NB4 (cell line): ENCODE measurements around the gene SAXO2.

Source experiments
- CTCF ChIP-seq: IDR thresholded peaks from one replicate; pipeline ENCODE4 v1.5.1; 2012; ENCODE audit warnings: low read depth, low read length
- MAX ChIP-seq: IDR thresholded peaks from 2 replicates; pipeline ENCODE4 v1.6.1; 2011; ENCODE audit warnings: low read depth, low read length
- MYC ChIP-seq: IDR thresholded peaks from 2 replicates; pipeline ENCODE4 v1.6.1; 2011; ENCODE audit warnings: low read depth, low read length
- POLR2A ChIP-seq: IDR thresholded peaks from 2 replicates; pipeline ENCODE4 v1.6.1; 2011; ENCODE audit warnings: mild to moderate bottlenecking; ENCODE audit not compliant: insufficient read length; ENCODE audit errors: extremely low read depth

DNA sequence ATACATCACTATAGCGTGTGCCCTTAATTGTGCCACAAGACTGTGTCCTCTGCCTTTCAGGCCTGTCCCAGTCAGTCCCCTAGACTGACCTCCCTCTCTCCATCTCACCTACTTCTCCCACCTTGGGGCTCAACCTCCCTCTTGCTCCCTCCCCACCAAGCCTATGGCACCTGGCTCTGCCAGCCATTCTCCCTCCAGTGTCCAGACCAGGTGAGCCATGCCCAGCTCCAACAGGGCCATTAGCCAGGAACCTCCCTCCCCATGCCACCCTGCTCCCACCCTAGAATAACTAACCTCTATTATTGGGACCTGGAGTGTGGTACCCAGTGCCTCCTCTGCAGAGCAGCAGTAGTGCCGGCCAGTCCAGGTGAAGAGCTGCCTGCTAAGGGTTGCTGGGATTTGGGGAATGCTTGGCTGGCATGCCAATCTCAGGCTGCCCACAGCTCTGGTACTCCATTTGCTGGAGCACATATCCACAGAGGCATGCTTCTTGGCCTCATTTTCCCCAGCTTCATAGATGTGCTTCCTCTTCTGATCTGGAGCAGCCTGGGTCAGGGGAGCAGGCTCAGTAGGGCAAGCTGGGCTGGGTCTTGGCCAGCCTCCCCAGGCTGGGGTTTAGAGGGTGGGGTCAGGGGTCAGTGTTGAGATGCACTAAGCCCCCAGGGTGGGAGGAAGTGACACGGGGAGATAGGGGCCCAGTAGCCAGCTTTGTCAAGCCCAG is 38.8 kb downstream of the SAXO2 start:
- no peak for TF ChIP-seq CTCF
- TF ChIP-seq POLR2A: no peak
- no peak for TF ChIP-seq MAX
- no peak for TF ChIP-seq MYC
